NCI-H748 treated with DMSO at 0.1 percent for 48 hours (cell line): ENCODE data around the gene INPP5E.
A peak's percentile ranks its signal among the peaks of the same experiment; 100 is the strongest.

Experiments
- DNase-seq: peaks from one replicate; lab custom pipeline; 2025; lab: John Stamatoyannopoulos, UW

The INPP5E gene

DNA sequence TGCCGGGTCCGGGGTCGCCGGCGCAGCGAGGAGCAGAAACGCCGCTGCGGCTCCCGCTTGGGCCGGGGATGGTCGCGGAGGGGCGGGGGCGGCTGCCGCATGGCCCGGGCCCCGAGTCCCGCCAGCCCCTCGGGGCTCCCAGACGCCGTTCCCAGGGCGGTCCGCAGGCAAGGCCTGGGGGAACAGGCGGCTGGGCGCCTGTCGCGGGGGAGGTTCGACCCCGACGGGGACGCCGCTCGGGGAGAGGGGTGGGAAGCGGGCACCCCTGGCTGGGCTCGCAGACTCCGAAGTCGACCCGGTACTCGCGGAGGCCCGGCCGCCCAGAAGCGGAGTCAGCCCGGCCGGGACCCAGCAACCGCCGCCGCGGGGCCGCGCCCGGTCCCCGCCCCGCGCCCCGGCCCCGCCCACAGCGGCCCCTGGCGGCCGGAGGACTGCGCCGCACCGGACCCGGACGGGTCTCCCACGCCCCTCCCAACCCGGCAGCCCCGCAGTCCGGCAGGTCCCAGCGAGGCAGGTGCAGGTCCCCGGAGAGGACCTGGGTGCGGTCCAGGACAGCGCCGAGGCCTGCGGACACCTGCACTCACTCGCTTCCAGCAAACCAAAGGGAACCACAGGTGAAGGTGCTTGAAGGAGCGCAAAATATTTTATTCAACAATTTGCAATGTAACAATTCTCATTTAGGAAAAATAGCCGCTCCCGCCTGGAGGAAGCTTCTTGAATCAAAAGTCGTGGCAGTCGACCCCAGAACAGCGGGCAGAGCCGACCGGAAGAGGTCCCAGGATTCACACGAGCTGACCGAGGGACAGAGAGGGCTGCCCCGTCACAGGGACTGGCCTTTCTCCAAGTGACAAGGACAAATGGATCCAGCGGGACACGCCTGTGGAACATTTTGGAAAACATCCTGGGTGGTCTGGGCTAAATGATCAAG is at the start of gene INPP5E:
INPP5E (minus strand) TSS at position 365 of the 928 bp plus-strand sequence. CDS start 426 bp downstream, outside the sequence.
- DNase-seq = peak; percentile 33

DNA sequence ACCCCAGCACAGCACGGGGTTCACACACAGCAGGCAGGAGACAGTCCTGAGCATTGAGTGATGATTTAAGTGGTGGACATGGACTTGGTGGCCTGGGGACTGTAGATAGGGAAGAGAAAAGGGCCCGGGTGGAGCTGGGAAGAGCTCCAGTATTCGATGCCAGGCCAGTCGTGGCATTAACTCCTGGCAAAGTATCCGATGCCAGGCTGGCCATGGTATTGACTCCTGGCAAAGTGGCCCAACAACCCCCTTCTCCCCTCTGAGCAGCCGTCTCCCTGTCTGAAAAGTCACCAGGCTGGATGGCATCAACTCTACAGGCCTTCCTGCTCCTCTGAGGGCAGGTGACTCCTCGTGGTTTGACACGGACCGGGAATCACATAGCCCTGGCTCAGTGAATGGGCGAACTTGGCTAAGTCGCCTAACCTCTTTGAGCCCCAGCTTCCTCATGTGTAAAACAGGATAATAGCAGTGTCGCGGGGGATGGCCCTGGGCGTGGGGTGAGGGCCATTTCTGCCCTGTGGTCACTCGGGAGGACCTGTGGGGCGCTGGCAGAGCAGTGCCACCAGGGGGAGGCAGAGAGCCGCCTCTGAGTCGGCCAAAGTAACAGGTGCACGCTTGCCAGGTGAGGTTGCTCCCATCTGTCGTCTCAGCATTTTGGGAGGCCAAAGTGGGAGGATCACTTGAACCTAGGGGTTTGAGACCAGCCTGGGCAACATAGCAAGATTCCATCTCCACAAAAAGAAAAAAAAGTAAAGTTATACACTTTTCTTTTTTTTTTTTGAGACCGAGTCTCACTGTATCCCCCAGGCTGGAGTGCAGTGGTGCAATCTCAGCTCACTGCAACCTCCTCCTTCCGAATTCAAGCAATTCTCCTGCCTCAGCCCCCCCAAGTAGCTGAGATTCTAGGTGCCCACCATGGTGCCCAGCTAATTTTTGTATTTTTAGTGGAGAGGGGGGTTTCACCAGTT is 48.9 kb upstream of the INPP5E start:
- DNase-seq = no peak

DNA sequence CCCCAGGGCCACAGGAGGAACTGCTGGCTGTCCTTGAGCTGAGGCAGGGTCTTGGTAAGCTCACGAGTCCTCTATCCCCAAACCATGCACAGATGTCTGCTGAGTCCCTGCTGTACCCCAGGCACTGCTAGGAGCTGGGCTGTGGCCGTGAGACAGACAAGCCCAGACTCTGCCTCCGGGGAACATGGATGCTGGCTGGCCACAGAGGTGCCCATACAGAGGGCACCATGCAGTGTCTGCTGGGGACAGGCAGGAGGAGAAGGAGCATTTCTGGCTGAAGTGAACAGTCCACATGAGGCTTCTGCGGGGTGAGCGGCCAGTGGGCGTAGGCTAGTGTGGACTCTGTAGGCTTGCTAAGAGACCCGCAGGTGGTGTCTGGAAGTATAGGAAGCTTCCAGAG is 48.0 kb upstream of the INPP5E start:
- no peak for DNase-seq

DNA sequence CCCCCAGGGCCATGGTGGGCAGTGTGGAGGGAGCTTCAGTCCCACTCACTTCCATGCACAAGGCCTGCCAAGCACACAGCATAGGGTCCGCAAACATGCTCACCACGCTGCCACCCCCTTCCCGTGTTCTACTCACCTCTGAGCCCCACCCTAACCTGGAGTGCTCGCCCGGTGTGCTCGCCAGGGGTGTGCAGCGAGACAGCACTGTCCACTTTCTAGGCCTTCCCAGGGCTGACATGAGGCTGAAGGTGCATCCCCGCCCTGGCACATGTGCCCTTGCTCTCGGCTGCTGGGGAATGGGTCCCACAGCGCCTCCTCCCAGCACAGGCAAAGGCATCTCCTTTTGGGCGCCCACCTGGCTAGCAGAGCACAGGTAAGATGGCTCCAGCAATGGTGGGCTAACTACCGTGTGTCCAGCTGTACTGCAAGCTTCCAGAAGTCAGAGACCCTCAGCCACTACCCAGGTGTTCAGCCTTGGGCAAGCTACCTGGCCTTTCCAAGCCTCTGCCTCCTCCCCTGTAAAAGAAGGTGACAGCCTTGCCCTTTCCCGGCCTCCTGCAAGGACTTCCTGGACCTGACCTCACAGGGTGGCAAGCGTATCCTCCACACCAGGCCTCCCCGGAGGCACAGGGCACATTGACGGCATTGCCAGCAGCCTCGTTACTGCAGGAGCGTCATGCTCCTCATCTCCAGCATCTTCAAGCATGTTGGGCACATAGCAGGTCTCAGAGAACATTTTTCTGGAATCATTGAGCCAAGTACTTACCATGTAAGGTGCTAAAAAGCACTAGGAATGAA is 47.4 kb upstream of the INPP5E start:
- no peak for DNase-seq

- no peak for DNase-seq
Observed at GRCh38 chr9:136486131-136486530, 46.5 kb upstream of the INPP5E start.

DNA sequence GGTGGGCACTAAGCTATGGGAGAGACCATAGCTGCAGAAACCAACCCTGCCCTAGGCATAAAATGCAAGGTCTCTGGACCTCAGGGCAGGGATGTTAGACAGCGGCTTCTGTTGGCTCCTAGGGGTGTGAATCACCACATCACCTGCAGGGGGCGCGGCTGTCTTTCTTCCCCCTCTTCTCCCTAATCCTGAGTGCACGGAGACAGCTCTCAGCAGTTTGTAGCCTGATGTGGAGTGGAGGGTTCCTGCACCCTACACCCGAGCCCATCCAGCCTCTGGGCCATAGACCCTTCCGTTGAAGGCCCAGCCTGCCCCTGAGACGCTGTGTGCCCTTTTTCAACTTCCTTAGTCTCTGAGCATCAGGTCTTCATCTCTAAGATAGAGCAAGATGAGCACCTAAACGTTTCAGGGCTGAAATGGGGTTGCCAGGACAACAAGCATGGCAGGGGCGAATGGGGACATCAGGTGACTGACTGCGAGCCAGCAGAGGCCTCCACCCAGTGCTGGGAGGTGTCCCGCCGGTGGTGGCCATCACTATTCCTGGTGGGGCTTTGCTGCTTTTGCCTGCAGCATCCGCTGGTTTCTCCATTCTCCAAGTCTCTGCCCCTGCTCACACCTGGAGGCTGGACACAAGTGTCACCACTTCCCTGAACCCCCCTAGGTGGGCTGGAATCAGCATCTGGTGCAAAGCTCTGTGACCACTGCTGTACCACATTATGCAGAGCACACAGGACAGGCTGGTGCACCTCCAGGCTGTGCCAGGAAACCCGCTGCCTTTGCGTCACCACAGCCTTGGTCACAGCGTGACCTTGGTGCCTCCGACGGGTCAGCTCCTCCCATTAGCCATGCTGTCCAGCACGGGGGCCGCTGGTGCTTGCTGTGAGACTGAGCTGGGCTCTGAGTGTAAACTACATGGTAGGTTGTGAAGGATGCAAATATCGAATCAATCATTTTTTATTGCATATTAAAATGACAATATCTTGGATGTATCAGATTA is 45.7 kb upstream of the INPP5E start:
- DNase-seq = peak; percentile 79

DNA sequence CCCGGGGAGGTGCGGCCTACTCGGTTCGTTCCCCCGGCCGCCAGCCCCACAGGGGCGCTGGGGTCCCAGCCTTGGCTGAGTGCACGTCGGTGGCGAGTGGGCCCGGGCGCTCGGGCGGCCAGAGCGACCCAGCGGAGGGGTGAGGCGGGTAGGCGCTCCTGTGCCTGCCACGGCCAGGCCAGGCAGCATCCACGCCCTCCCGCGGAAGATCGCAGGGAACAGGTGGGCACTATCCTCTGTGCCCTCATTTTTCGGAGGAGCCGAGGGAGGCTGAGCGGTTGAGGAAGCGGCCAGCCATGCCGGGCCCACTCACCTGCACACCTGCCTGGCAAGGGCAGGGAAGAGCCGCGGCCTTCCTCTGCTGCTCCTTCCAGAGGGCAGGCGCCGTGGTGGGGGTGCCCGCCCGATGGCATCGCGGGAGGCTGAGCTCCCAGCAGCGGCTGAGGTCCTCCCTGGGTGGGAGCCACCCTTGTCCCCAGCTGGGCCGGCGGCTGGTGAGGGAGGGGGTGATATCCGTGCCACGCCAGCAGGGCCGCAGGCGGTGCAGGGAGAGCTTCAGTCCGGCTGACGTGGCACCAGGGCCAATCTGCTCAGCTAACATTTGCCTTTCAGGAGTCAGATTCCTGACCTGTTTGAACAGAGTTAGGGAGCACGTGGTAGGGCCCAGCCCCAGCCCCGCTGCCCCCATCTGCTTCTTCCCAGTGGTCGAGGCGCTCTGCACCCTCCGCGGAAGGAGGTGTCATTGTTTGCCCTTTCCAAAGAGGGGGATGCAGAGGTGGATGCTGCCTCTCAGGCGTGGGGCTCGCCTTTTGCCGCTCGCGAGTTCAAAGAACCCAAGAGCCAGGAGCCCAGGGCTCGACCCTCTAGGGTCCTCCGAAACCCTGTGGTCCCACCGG is 44.8 kb upstream of the INPP5E start:
- no peak for DNase-seq

- DNase-seq = peak; percentile 84
Observed at GRCh38 chr9:136483589-136484152, 44.0 kb upstream of the INPP5E start.

GRCh38 chr9:136482793-136483588 is 43.3 kb upstream of the INPP5E start, which contains the start of gene SEC16A:
Gene SEC16A (minus strand): TSS chr9:136483040. CDS start chr9:136477615, 5,425 bp downstream.
- peak; percentile 98 for DNase-seq

GRCh38 chr9:136482046-136482792 is 42.6 kb upstream of the INPP5E start:
- peak; percentile 10 for DNase-seq

DNA sequence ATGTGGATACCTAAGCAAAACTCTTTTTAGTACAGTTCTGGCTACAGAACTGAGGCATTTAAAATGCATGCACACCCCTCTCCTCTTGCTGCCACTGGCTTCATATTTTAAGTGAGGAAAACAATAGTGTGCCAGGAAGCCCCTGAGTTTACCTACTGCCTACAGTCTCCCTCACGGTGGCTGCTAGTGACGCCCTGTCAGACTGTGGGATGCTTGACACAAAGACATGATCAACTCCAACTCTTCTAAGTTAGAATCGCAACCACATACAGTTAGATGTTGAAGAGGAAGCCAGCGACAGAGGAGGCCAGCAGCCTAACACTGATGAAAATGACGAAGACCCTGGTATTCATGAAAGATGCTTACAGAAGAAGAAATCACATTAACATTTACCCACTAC is 41.9 kb upstream of the INPP5E start:
- no peak for DNase-seq

DNA sequence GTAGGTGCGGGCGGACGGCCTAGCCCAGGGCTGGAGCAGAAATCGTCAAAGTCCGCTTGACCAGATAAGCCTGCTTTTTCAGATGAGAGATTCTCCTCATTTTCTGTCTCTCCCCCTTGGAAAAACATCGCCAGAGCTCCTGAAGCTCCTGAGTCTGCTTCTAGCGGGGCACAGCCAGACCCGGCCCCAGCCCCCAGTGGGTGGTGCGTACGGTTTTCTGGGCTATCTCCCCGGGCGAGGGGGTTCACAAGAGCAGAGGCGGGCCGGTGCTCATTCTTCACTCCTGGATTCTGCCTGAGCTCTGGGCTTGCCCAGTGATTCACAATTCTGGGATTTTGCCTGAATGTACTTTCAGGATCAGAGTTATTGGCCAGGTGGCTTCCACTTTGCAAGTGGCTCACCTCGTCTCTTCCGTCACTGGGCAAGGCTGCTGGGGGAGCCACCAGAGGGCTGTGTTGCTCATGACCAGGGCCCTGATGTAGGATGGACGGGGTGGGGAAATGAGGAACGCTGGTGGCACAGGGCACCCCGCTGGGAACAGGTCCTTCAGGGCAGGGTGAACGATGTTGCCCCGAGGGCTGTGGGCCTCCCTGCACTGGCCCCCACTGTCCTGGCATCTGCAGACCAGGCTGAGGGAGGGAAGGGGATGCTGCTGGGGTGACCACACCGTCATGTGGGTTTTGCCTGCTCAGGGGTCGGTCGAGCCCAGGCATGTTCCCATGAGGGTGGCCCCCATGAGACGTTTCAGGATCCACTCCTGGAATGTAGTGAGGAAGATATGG is 36.9 kb upstream of the INPP5E start:
- no peak for DNase-seq

- DNase-seq = no peak
Observed at GRCh38 chr9:136474974-136475865, 35.6 kb upstream of the INPP5E start.

- DNase-seq = no peak
Observed at GRCh38 chr9:136474021-136474640, 34.5 kb upstream of the INPP5E start.

DNA sequence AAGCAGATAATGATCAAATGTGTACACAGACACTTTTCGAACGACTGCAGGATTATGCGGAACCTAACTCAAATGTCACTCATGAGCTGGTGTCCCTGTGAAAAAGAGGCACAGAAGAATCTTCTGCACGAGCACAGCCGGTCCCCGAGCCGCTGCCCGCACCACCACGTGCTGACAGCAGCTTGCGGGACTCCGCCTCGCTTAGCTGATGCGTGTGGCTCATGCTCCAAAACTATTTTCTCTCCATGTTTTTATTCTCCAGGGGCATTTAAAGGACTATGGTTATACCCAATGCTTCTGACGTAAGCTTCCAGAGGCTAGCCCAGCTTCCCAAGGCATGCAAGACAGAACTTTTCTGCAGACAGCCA is 33.7 kb upstream of the INPP5E start:
- no peak for DNase-seq
